ENCODE results near the gene RLN3.

Gene RLN3, protein sequence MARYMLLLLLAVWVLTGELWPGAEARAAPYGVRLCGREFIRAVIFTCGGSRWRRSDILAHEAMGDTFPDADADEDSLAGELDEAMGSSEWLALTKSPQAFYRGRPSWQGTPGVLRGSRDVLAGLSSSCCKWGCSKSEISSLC

DNA sequence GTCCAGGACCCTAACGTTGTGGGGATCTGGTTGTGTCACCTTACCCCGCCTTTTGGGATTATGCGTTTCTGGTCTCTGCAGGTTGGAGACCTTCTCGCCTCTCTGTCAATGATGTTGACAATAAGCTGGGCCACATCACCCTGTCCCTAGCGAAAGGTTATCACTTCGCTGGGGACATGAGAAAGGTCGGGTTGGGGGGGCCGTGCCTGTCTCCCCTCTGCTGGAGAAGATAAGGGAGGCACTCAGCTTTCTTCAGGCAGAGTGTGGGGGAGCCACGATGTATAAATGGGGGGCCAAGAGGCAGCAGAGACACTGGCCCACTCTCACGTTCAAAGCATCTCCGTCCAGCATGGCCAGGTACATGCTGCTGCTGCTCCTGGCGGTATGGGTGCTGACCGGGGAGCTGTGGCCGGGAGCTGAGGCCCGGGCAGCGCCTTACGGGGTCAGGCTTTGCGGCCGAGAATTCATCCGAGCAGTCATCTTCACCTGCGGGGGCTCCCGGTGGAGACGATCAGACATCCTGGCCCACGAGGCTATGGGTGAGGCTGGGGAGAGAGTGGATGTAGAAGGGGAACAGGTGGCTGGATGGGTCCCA is at the start of gene RLN3:
RLN3 (plus strand) TSS at position 293 of the 595 bp plus-strand sequence; CDS start at position 350, 57 bp downstream.
- no peak for DNase-seq (ENCODE audit: low spot score)

DNA sequence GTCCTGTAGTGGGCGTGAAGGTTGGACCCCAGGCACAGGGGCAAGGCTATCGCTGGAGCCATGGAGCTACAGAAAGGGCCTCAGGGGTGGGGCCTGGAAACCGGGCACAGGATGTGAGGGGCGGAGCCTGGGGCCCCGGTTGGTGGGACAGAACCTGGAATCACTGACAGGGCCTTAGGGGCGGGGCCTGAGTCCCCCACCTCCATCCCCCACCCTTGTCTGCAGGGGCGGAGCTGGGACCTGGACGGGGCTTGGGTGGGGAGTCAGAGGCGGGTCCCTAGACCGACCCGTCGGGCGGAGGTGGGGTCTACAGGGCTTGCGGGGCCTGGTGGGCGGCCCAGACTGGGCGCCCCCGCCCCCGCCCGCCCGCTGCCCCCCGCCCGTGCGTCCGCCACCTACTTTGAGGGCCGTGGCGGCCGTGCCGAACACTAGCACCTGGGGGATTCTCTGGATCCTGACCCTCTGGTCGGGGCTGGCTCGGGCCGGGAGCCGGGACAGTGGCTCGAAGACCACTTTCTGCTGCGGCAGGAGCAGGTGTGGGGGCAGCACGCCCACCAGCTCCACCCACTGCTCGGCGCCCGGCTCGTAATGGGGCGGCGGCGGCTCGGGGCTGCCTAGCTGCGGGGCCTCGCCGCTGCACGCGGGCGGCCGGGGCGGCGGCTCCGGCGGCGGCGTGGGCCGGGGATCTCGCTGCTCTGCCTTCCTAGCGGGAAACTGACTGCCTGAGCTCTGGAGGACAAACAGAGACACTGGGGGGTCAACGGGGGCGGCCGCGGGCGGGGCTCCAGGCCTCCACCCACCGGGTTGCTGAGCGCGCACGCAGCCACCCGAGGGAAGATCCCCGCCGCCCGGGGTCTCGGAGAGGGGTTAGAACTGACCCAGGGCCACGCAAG is 49.4 kb upstream of the RLN3 start:
- DNase-seq (ENCODE audit: low spot score) = peak; percentile 25

DNA sequence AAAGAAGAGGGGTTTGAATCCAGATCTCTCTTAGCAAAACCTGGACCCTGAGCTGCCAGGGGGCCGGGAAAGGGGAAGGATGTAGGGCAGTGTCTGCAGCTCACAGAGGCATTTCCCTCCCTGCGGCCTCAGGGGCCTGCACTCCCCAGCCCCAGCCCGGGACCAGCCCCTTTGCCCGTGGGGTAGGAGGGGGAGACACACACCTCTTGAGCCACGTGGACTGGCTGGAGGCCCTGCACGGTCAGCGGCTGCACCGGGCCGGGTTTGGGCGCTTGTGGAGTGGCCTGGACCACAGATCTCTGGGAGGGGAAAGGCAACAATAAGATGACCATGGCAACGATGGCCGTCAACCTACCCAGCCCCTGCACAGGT is 48.7 kb upstream of the RLN3 start:
- DNase-seq (ENCODE audit: low spot score) = no peak

DNA sequence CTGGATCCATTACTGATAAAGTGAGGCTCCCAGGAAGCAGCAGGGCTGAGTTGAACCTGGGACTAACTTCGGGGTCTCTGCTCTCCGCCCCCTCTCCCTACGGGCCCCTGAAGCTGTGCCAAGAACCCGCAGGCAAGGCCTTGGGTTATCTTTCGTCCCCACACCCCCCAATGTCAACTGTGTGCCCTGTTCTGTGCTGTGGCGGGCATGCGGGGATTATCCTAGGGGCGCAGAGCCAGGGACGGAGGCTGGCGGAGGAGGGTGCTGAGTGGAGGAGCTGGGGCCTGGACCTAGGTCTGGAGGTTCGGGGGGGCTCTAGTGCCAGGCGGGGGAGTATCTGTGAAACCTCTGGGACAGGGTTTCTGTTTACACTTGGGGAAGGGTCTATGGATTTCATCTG is 48.3 kb upstream of the RLN3 start:
- no peak for DNase-seq (ENCODE audit: low spot score)

DNA sequence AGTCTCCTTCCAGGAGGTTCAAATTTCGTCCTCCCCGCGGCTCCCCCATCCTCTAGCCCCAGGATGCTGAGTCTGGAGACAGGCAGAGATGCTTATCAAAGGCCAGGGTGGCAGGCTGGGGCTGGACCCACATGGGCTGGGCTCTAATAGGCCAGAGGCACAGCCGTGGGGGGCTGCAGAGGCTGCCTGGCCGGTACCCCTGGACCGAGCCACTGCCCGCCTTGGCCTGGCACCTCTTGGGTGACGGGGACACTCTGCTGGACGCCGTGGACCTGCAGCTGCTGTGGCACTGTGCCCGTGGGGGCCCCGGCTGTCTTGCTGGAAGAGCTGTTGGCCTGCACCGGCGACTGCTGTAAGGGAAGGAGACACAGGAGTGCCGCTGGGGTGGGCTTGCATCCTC is 47.6 kb upstream of the RLN3 start:
- DNase-seq (ENCODE audit: low spot score) = no peak

DNA sequence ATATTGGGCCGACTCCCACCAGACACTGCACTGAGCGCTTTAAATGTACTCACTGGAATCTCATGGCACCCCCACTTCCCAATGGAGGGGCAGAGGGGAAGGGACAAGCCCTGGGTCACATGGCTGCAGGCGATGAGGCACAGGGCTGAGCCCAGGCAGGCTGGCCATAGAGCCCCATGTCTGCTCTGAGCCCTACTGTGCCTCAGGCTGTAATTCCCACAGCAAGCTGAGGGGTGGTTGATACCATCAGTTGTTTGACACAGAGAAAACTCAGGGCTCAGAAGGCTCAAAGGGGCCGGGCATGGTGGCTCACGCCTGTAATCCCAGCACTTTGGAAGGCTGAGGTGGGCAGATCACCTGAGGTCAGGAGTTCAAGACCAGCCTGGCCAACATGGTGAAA is 46.9 kb upstream of the RLN3 start:
- DNase-seq (ENCODE audit: low spot score) = no peak

DNA sequence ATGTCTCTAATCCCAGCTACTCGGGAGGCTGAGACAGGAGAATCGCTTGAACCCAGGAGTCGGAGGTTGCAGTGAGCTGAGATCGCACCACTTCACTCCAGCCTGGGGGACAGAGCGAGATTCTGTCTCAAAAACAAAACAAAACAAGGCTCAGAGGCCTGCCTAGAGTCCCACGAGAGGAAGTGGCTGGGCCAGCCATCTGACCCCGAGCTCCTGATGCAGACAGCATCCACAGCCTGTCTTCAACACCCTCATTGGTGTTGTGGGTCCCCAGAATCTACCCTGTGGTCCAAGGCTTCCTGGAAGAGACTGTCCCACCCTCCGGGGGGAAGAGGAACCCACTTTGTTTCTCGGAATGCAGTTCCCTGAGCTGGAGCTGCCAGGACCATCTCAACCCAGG is 46.5 kb upstream of the RLN3 start:
- DNase-seq (ENCODE audit: low spot score) = no peak

DNA sequence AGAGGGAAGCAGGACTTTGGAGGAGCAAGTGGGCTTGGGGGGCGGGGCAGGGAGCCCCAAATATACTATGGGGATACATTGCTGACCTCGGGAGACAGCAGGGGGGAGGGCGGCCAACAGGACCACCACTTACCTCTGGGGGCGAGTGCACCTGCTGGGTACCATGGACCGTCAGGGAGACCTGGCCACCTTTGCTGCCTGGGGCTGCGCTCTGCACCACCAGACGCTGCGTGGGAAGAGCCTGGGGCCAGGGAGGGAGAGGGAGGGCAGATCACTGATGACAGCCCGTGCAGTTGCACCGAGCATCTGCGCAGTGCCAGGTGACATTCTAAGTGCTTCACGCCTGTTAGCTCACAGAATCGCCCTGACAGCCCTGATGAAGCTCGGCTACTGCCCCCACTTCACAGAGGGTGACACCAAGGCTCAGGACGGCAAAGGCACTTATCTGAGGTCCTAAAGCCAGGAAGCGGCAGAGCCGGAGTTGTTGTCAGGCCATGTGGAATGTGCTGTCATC is 45.9 kb upstream of the RLN3 start:
- no peak for DNase-seq (ENCODE audit: low spot score)

DNA sequence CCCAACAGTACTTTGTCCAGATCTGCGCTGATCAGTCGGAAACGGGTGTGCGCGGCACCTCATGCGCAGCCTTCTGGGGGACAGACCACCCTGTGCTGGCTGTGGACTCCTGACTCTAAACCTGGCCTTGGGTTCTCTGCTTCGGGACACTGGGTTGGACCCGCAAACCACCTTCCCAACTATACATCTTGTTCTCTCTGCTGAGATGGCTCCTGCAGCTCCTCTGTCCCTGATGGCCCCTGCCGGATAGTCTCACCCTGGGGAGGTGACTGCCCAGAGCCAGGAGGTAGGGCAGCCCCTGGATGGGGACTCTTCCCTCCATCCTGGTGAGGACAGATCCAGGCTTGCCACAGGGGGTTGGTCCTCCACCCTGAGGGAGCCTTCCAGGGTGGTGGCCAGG is 45.2 kb upstream of the RLN3 start:
- no peak for DNase-seq (ENCODE audit: low spot score)

DNA sequence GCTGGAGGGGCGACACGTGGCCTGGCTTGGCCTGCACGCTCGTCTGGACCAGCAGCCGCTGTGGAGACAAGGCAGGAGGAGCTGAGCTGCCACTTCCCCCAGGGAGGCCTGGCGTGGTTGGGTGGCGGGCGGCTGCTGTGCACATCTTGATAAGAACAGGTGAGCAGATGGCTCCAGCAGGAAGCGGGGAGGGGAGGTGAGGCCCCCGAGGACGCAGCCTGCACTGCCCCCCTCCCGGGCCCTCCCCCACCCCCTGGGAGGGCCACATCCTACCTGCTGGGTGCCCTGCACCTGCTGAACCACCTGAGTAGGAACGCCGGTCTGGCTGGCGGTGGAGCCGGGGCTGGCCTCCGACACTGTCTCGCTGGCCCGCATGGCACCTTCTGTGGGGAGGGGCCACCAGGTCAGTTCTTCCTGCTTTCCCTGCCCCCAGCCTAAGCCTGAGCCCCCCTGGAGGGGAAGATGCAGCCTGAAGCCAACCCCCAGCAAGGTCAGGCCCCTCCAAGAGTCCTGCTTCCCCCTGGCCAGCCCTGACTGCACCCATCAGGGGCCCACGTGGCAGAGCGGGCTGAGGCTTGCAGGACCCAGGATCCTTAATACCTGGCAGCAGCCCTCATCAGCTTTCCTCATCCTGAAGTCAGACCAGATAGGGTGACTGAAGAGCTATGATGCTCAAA is 44.6 kb upstream of the RLN3 start:
- DNase-seq (ENCODE audit: low spot score) = no peak

DNA sequence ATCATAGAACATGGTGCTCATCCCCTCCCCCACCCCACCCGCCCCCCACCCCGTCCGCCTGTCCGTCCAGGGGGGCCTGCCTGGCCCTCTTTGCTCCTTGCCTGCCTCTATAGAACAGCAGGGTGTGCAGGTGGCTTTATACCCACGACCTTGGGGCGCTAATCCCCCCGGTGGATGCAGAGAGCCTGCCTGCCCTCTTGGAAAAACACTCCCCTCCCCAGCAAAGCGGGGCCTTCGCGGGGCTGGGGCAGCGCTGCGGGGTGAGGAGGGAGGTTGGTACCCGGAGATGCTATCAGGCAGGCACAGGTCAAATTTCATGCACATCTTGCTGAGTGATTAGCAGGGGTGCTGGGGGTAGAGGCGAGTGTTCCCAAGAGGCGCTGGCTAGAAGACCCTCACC is 43.8 kb upstream of the RLN3 start:
- DNase-seq (ENCODE audit: low spot score) = no peak

DNA sequence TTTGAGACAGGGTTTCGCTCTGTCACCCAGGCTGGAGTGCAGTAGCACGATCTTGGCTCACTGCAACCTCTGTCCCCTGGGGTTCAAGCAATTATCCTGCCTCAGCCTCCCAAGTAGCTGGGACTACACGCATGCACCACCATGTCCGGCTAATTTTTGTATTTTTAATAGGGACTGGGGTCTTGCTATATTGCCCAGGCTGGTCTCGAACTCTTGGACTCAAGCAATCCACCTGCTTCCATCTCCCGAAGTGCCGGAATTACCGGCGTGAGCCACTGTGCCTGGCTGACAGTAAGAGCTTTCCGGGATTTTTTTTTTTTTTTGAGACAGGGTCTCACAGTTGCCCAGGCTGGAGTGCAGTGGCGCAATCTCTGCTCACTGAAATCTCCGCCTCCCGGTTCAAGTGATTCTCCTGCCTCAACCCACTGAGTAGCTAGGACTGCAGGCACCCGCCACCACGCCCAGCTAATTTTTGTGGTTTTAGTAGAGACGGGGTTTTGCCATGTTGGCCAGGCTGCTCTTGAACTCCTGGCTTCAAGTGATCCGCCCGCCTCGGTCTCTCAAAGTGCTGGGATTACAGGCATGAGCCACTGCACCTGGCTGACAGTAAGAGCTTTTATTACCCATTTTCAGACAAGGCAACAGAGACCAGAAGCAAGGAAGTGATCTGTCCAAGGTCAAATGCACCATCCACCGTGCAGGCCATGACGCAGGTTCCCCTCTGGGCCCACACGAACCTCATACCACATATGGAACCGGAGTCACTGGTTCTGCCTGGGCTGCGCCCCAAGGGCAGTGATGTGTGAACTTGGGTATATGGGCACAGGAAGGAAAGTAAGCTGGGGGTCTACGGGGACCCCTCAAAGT is 42.8 kb upstream of the RLN3 start:
- DNase-seq (ENCODE audit: low spot score) = no peak

DNA sequence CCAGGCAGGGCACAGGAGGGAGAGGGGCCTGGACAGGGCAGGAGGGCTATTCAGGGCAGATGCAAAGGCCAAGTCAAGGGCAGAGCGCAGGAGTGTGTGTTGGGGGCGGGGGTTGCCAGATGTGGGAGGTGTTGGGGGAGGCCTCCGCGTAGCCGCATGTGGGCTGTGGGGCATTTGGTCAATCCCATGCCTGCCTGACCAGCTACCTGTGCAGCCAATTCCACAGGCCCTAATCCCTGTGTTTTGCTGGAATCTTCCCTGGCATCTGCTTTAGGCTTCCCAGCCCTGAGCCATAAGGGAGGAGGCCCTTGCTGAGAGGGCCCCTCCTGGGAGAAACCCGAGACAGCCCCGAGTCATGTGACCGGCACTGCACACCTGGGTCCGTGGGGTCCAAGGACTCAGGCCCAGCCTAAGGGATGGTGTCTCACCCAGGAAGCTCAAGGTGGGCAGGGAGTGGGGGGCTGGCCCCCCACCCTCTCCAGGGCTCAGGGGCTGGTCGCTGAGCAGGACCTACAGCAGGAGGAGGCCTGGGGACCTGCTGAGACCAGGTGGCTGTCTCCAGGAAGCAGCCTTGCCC is 42.1 kb upstream of the RLN3 start:
- DNase-seq (ENCODE audit: low spot score) = no peak

DNA sequence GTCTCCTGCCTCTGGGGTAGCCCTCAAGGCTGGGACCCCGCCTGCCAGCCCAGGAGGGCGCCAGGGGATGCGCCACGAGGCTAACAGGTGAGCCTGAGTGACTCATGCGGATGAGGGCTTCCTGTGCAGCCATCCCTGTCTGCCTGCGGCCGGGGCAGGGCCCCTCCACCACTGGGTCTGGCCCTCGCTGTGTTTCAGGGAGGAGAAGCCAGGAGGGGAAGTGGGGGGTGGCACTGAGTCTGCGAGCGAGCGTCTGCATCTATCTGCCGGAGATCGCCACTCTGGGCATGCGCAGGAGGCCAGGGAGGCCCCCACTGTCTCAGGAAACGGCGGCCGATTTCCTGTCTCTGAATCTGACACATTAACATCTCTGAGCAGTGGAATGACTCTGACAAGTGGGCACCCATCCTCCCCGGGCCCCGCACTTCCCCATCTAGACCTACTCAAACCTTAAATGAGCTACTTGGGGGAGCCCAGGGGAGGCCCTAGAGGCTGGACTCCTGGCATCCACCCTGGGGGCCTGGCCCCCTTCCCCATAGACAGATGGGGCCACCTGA is 41.5 kb upstream of the RLN3 start:
- peak; percentile 98 for DNase-seq (ENCODE audit: low spot score)

DNA sequence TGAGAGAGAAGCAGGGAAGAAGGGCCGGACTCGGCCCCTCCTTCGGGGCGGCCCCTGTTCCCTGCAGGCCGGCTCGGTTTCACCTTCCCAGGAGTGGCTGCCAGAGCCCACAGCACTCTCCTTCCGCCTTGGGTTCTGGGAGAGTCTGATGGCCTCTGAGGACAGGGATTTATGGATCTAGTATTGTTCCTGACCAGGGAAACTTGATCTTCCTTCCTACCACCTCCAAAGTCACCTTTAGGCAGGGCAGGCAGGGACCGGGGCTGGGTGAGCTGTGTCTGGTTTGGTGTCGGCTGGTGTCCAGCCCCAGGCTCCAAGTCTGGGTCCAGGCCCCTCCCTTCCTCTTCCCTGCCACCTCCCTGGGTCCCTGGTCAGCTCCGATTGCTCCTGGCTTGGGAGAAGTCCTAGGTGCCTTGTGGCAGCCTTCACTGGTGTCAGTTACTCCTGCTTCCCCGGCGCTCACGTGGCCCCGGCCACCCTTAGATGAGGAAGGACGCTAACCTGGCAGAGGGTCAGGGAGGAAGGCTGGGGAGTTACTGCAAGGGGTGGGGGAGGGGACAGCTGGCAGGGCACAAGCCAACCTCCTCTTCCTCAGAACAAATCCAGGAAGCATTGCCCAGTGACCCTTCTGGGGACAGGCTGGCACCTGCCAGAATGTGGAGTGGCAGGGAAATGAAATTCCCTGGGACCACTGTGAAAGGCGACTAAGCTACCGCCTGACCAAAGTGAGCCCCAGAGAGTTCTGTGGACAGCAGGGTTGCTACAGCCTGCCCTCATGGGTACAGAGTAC is 40.7 kb upstream of the RLN3 start:
- DNase-seq (ENCODE audit: low spot score) = no peak

DNA sequence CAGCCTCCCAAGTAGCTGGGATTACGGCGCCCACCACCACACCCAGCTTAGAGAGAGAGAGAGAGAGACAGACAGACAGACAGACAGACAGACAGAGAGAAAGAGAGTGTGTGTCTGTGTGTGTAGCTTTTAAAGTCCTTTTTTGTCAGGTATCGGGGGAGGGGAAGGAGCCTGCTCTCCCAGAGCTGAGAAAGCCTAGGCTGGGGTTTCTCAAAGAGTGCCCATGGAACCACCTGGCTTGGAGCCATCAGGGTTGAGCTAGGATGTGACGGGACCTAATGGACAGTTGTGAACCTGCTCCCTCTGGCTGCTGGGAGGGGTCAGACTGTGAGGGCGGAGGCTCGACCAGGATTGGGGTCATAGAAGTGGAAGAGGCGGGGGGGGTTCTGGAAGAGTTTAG is 38.5 kb upstream of the RLN3 start:
- DNase-seq (ENCODE audit: low spot score) = no peak

DNA sequence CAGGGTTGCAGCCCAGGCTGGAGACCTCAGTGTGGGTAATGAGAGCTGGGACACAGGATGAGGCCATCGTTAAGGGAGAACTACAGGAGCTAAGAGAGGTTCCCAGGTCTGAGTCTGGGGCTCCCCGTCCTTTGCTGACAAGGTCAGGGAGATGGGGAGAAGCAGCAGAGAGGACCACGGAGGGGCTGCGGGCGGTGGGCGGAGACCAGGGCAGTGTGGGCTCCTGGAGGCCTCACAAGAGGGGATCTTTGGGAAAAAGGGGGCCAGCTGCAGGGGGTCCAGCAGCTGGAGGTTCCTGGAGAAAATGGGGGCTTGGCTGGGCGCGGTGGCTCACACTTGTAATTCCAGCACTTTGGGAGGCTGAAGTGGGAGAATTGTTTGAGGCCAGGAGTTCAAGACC is 37.9 kb upstream of the RLN3 start:
- no peak for DNase-seq (ENCODE audit: low spot score)

DNA sequence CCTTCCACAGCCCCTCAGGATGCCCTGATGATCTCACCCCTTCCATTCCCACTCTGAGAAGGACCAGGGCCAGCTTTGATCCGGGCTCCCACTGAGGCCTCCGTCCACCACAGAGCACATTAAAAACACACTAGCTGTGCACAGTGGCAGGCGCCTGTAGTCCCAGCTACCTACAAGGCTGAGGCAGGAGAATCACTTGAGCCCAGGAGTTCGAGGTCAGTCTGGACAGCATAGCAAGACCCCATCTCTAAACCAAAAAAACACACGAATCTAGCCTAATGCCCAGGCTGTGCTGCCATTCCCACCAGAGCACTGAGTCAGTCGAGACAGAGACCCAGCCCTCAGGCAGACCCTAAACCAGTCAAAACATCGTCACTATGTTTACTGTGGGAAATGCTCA is 35.9 kb upstream of the RLN3 start:
- DNase-seq (ENCODE audit: low spot score) = no peak

DNA sequence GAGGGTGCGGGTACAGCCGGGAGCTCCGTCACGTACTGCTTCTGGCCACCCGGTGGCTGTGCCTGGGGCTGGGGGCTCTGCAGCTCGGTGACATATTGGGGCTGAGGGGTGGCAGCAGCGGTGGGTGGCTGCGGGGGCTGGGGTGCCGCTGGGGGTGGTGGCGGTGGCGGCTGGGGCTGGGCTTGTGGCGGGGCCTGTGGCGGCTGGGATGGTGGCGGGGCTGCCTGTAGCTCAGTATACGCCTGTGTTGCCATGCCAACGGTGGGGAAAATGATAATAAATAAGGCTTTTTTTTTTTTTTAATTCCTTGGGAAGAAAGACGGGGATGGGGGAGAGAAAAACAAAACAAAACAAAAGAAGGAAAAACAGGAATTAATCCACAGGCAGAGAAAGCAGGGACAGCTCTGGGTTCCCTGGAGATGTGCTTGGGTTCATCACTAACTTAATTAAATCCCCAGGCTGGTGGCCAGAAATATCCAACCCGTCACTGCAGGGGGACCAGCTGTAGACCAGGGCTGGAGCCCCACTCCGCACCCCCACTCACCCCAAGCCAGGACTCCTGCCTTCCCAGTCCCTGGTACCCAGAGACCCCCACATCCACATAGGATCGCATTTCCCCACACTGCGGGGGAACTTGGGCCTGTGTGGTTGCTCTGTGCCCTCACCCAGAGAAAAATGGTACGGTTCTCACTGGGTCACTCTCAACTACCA is 34.2 kb upstream of the RLN3 start:
- DNase-seq (ENCODE audit: low spot score) = no peak
